Lower leg skin (tissue), 3 donors: Measurements from ENCODE around the gene CREB5.

Experiments used
- POLR2A ChIP-seq, 2 donors: fragments of 450-650 bp; IDR thresholded peaks; one replicate each; pipeline ENCODE4 v1.6.1; 2016 to 2017; ENCODE audit warnings: antibody characterized with exemption in 2 of 2, mild to moderate bottlenecking in 1 of 2, moderate library complexity in 1 of 2
- TF ChIP-seq, protein P1 (sequence below), 3 donors: fragments of 450-650 bp; IDR thresholded peaks; one replicate each; pipeline ENCODE4 v1.5.1; 2016; ENCODE audit warnings: antibody characterized with exemption in 3 of 3, mild to moderate bottlenecking in 3 of 3, moderate library complexity in 2 of 3

DNA sequence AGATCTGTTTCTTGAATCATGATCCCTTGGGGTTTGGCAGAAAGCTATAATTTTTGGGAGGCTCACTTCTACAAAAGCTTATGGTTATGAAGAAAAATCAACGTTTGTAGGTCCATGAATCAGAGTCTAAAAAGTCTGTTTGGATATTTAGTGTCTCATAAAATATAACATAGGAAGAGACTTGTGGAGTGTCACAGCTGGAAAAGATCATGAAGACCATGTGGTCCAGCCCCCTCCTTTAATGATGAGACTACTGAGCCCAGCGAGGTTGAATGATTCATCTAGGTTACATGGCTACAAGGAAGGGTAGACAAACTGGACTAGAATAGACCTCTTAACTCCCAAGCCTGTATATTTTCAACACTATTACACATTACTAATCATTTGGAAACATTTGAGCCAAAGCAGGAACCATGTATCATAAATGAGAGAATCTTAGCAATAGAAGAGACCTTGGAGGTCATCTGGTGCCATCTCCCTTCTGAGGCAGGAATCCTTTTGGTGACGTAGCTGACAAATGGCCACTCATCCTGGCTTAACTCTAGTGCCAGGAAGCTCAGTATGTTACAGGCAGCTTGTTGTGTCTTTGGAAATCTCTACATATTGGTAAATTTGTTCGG lies 152.5 kb downstream of the CREB5 start:
- TF ChIP-seq POLR2A (IDR thresholded peaks at IDR 0.05): no peak
- TF ChIP-seq, protein P1, sequence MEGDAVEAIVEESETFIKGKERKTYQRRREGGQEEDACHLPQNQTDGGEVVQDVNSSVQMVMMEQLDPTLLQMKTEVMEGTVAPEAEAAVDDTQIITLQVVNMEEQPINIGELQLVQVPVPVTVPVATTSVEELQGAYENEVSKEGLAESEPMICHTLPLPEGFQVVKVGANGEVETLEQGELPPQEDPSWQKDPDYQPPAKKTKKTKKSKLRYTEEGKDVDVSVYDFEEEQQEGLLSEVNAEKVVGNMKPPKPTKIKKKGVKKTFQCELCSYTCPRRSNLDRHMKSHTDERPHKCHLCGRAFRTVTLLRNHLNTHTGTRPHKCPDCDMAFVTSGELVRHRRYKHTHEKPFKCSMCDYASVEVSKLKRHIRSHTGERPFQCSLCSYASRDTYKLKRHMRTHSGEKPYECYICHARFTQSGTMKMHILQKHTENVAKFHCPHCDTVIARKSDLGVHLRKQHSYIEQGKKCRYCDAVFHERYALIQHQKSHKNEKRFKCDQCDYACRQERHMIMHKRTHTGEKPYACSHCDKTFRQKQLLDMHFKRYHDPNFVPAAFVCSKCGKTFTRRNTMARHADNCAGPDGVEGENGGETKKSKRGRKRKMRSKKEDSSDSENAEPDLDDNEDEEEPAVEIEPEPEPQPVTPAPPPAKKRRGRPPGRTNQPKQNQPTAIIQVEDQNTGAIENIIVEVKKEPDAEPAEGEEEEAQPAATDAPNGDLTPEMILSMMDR (IDR thresholded peaks at IDR 0.05): no peak
